ENCODE measurements around the gene CCDC102A. TPM values are rescaled to one million over a fixed set of nuclear protein-coding genes. Genes with fewer than 3 reads are reported as not detected.

The CCDC102A gene
- polyA plus RNA-seq, 3 donors: not detected

DNA sequence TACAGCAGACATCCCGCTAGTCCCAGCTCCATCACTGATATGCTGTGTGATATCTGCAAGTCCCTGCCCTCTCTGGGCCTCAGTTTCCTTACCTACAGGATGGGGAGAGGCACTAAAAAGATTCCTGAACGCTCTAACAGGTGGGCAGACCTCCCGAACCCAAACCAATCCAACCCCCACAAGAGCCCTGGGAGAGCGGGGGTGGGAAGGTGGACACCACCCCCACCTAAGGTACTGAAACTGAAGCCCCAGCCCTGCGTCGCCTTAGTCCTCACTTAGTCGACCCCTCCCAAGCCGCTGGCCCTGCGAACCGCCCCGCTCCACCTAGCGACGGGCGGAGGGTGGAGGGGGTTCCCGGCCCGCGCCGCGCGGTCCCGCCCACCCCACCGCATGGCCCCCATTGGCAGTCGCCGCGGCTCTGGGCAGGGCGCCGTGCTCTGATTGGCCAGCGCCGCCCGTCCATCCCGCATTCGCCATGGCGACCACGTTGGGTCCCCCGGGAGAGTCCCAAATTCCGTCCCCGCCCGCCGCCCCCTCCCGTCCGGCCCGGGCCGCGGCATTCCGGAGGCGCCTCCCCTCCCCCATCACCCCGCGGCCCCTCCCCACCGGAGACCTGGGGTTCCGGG is 578 bp downstream of the CCDC102A start:
- WGBS (ENCODE audit: insufficient coverage): under 1% methylated on average over 22 of the region's 50 CpGs
- Histone ChIP-seq H3K4me3 (replicated peaks in 1 of 3; ENCODE audit: low read depth in 2 of 3, low read length in 3 of 3) (peak overlapping the region; percentile 25 to 70 (median 27)), H3K36me3 (replicated peaks in 1 of 2; ENCODE audit: control insufficient read depth in 1 of 2, insufficient read depth in 2 of 2, low read length in 2 of 2) (no peaks in the 10 kb centered on the region), H2AFZ (ENCODE audit: insufficient read depth, low read depth, low read length, poor library complexity, severe bottlenecking) (peak overlapping the region; percentile 30), H3K27ac (ENCODE audit: low read depth in 1 of 2, low read length in 2 of 2) (no peak overlapping the region), H4K20me1 (ENCODE audit: insufficient read depth, low read length) (peaks cover 7% of the 10 kb centered on the region), H3K4me2 (replicated peaks; ENCODE audit: extremely low read depth, low read length, poor library complexity, severe bottlenecking) (peak overlapping the region; percentile 81), H3K4me1 (ENCODE audit: control insufficient read depth in 1 of 2, insufficient read depth in 2 of 2, low read length in 2 of 2) (peaks cover 36 to 48% of the 10 kb centered on the region in 2 donors), H3K9ac (ENCODE audit: insufficient read depth, low read length, poor library complexity, severe bottlenecking) (peak overlapping the region; percentile 23), H3K27me3 (ENCODE audit: control insufficient read depth in 2 of 2, insufficient read depth in 2 of 2, low read length in 2 of 2) (peaks cover 26 to 87% of the 10 kb centered on the region in 2 donors), H3K79me2 (ENCODE audit: insufficient read depth, low read length) (no peaks in the 10 kb centered on the region), H3K9me3 (replicated peaks in 1 of 2; ENCODE audit: control insufficient read depth in 1 of 2, insufficient read depth in 1 of 2, low read length in 2 of 2) (no peaks in the 10 kb centered on the region)
- Mint-ChIP-seq H3K27ac (peak overlapping the region in 5 of 7 donors; percentile 37 to 83 (median 53)), H3K27me3 (ENCODE audit: low read depth in 3 of 3) (peaks cover 81 to 97% (median 86%) of the 10 kb centered on the region in 3 donors), H3K9me3 (peaks cover 0 to 20% (median 6%) of the 10 kb centered on the region in 7 donors), H3K36me3 (peaks cover 4 to 5% of the 10 kb centered on the region in 2 donors), H3K4me3 (peak overlapping the region; percentile 70 to 86), H3K4me1 (peaks cover 50% of the 10 kb centered on the region)
- intact Hi-C loops (cut with micrococcal nuclease): no loop called here
- DNase-seq: peak; percentile 66 to 87 (median 69)
- TF ChIP-seq, protein P1, sequence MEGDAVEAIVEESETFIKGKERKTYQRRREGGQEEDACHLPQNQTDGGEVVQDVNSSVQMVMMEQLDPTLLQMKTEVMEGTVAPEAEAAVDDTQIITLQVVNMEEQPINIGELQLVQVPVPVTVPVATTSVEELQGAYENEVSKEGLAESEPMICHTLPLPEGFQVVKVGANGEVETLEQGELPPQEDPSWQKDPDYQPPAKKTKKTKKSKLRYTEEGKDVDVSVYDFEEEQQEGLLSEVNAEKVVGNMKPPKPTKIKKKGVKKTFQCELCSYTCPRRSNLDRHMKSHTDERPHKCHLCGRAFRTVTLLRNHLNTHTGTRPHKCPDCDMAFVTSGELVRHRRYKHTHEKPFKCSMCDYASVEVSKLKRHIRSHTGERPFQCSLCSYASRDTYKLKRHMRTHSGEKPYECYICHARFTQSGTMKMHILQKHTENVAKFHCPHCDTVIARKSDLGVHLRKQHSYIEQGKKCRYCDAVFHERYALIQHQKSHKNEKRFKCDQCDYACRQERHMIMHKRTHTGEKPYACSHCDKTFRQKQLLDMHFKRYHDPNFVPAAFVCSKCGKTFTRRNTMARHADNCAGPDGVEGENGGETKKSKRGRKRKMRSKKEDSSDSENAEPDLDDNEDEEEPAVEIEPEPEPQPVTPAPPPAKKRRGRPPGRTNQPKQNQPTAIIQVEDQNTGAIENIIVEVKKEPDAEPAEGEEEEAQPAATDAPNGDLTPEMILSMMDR (IDR thresholded peaks at IDR 0.05): no peak

DNA sequence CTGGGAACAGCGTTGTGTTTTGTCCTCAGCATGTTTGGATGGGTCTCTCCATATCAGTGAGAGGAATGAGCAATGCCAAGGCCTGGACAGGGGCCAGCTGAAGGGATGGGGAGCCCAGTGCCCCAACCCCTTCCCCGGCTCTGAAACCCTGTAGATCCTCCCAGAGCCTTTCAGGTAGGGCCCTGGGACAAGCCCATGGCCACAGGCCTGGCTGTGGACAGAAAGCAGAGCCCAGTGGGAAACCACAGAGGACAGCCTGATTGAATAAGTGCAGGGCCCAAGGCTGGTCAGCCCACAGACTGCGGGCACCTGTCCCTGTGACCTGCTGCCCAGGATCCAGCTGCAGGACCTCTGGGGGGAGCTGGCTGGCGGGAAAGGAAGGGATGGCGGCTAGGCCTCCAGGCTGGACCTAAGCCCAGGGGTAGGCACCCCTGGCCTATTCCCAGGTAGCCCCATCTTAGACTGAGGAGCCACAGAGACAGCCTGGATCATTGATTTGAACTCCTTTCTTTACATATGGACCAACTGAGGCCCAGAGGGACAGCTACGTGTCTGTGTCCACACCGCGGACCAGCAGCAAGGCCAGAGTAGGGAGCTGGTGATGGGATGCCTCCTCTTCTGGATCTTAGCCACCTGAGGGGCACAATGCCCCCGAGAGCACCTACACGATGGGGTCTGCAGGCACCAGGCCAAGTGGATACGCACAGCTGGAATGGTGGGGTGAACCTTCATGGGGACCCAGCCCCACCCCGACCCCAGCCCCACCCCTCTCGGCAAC is 1.3 kb downstream of the CCDC102A start:
- H3K27ac ChIP-seq (ENCODE audit: low read depth in 1 of 2, low read length in 2 of 2): no peak overlapping the region
- H4K20me1 ChIP-seq (ENCODE audit: insufficient read depth, low read length): peaks cover 7% of the 10 kb centered on the region
- Mint-ChIP-seq H3K4me3 (peak overlapping the region in 1 of 2 donors; percentile 70), H3K27ac (peak overlapping the region in 2 of 7 donors; percentile 55 to 83), H3K36me3 (peaks cover 0 to 6% of the 10 kb centered on the region in 2 donors), H3K27me3 (ENCODE audit: low read depth in 3 of 3) (peaks cover 81 to 97% (median 87%) of the 10 kb centered on the region in 3 donors), H3K9me3 (peaks cover 0 to 19% (median 6%) of the 10 kb centered on the region in 7 donors), H3K4me1 (peaks cover 55% of the 10 kb centered on the region)
- H3K9me3 ChIP-seq (replicated peaks in 1 of 2; ENCODE audit: control insufficient read depth in 1 of 2, insufficient read depth in 1 of 2, low read length in 2 of 2): no peaks in the 10 kb centered on the region
- 81% methylated on average over 6 of the region's 13 CpGs for WGBS (ENCODE audit: insufficient coverage)
- H3K4me3 ChIP-seq (replicated peaks in 1 of 3; ENCODE audit: low read depth in 2 of 3, low read length in 3 of 3): peak overlapping the region in 1 of 3 experiments; percentile 70
- TF ChIP-seq, protein P1 (IDR thresholded peaks at IDR 0.05): no peak
- H2AFZ ChIP-seq (ENCODE audit: insufficient read depth, low read depth, low read length, poor library complexity, severe bottlenecking): no peak overlapping the region
- H3K36me3 ChIP-seq (replicated peaks in 1 of 2; ENCODE audit: control insufficient read depth in 1 of 2, insufficient read depth in 2 of 2, low read length in 2 of 2): no peaks in the 10 kb centered on the region
- H3K9ac ChIP-seq (ENCODE audit: insufficient read depth, low read length, poor library complexity, severe bottlenecking): no peak overlapping the region
- intact Hi-C loops (cut with micrococcal nuclease): no loop called here
- H3K4me2 ChIP-seq (replicated peaks; ENCODE audit: extremely low read depth, low read length, poor library complexity, severe bottlenecking): peak overlapping the region; percentile 81
- peaks cover 43 to 55% of the 10 kb centered on the region in 2 donors for H3K4me1 ChIP-seq (ENCODE audit: control insufficient read depth in 1 of 2, insufficient read depth in 2 of 2, low read length in 2 of 2)
- no peak for DNase-seq
- no peaks in the 10 kb centered on the region for H3K79me2 ChIP-seq (ENCODE audit: insufficient read depth, low read length)
- peaks cover 26 to 88% of the 10 kb centered on the region in 2 donors for H3K27me3 ChIP-seq (ENCODE audit: control insufficient read depth in 2 of 2, insufficient read depth in 2 of 2, low read length in 2 of 2)
